WTC11 (cell line): Measurements from ENCODE around the gene OR2V2. TPM values are rescaled to one million over a fixed set of nuclear protein-coding genes. Genes with fewer than 3 reads are reported as not detected.

Source experiments
- ATAC-seq: fragments of 200-7000 bp; cut with Tn5 transposase; 2 replicates; pipeline ENCODE4 v1.10.0; 2021; ENCODE audit warnings: mild to moderate bottlenecking, moderate library complexity
- CTCF ChIA-PET: fragments of 300-600 bp; sonication (Branson Sonifier 250); formaldehyde crosslinking; loops from one replicate; lab custom pipeline; 2021; ENCODE audit warnings: antibody characterized with exemption; lab: Charles Lee
- POLR2A ChIA-PET: fragments of 350-600 bp; sonication (Branson Sonifier 250); formaldehyde crosslinking; loops from one replicate; lab custom pipeline; 2021; ENCODE audit warnings: antibody characterized with exemption; lab: Charles Lee
- DNase-seq: peaks from one replicate; pipeline ENCODE4 v3.0.0; 2021; ENCODE audit warnings: low spot score
- H3K27ac Mint-ChIP-seq: 2 replicates; pipeline ENCODE4 v1.8.0; 2021; ENCODE audit warnings: mixed read lengths
- H3K27me3 Mint-ChIP-seq: 2 replicates; pipeline ENCODE4 v1.8.0; 2021; ENCODE audit warnings: low read depth, mild to moderate bottlenecking, moderate library complexity, mixed read lengths
- H3K36me3 Mint-ChIP-seq: 2 replicates; pipeline ENCODE4 v1.8.0; 2021; ENCODE audit warnings: mixed read lengths
- H3K4me1 Mint-ChIP-seq: 2 replicates; pipeline ENCODE4 v1.8.0; 2022; ENCODE audit warnings: mixed read lengths
- H3K4me3 Mint-ChIP-seq: 2 replicates; pipeline ENCODE4 v1.8.0; 2021; ENCODE audit warnings: mild to moderate bottlenecking, moderate library complexity, mixed read lengths
- H3K9me3 Mint-ChIP-seq: 2 replicates; pipeline ENCODE4 v1.8.0; 2021; ENCODE audit warnings: mixed read lengths
- CREB1 ChIP-seq: sonication (generic); formaldehyde crosslinking; IDR thresholded peaks from 2 replicates; pipeline ENCODE4 v1.8.0; 2023; ENCODE audit warnings: mild to moderate bottlenecking, missing genetic modification reagents
- EMX1 ChIP-seq: fragments of 250-450 bp; sonication (Bioruptor Pico); IDR thresholded peaks from 2 replicates; pipeline ENCODE4 v1.8.0; 2021; ENCODE audit warnings: mild to moderate bottlenecking
- GABPB1 ChIP-seq: sonication (generic); formaldehyde crosslinking; IDR thresholded peaks from 2 replicates; pipeline ENCODE4 v1.8.1; 2023; ENCODE audit warnings: mild to moderate bottlenecking, missing genetic modification reagents
- JUN ChIP-seq: sonication (generic); formaldehyde crosslinking; IDR thresholded peaks from 2 replicates; pipeline ENCODE4 v1.8.0; 2023; ENCODE audit warnings: mild to moderate bottlenecking, missing genetic modification reagents
- MAX ChIP-seq: sonication (generic); formaldehyde crosslinking; IDR thresholded peaks from 2 replicates; pipeline ENCODE4 v1.8.0; 2022; ENCODE audit warnings: mild to moderate bottlenecking, missing genetic modification reagents
- MLX ChIP-seq: sonication (generic); formaldehyde crosslinking; IDR thresholded peaks from 2 replicates; pipeline ENCODE4 v1.8.1; 2023; ENCODE audit warnings: mild to moderate bottlenecking, missing genetic modification reagents, moderate library complexity
- NFATC4 ChIP-seq: fragments of 250-450 bp; sonication (Bioruptor Pico); IDR thresholded peaks from 2 replicates; pipeline ENCODE4 v1.9.0; 2021; ENCODE audit warnings: mild to moderate bottlenecking
- NR1H2 ChIP-seq: sonication (generic); formaldehyde crosslinking; IDR thresholded peaks from 2 replicates; pipeline ENCODE4 v1.9.0; 2021; ENCODE audit warnings: mild to moderate bottlenecking, moderate library complexity, missing genetic modification reagents
- TEAD1 ChIP-seq: sonication (generic); formaldehyde crosslinking; IDR thresholded peaks from 2 replicates; pipeline ENCODE4 v1.8.0; 2022; ENCODE audit warnings: mild to moderate bottlenecking, missing genetic modification reagents
- TEAD4 ChIP-seq: sonication (generic); formaldehyde crosslinking; IDR thresholded peaks from 2 replicates; pipeline ENCODE4 v1.8.0; 2022; ENCODE audit warnings: mild to moderate bottlenecking, missing genetic modification reagents
- TP53 ChIP-seq: sonication (generic); formaldehyde crosslinking; IDR thresholded peaks from 2 replicates; pipeline ENCODE4 v1.8.1; 2023; ENCODE audit warnings: mild to moderate bottlenecking, missing genetic modification reagents
- ZNF121 ChIP-seq: sonication (generic); formaldehyde crosslinking; IDR thresholded peaks from 2 replicates; pipeline ENCODE4 v1.8.0; 2023; ENCODE audit warnings: missing genetic modification reagents
- ZNF219 ChIP-seq: sonication (generic); formaldehyde crosslinking; IDR thresholded peaks from 2 replicates; pipeline ENCODE4 v1.8.0; 2023; ENCODE audit warnings: missing genetic modification reagents, mild to moderate bottlenecking, borderline replicate concordance
- ZNF232 ChIP-seq: sonication (generic); formaldehyde crosslinking; IDR thresholded peaks from 2 replicates; pipeline ENCODE4 v1.8.0; 2022; ENCODE audit warnings: mild to moderate bottlenecking, missing genetic modification reagents
- ZNF396 ChIP-seq: fragments of 250-450 bp; sonication (Bioruptor Pico); IDR thresholded peaks from 2 replicates; pipeline ENCODE4 v1.8.0; 2021; ENCODE audit warnings: mild to moderate bottlenecking, moderate library complexity, borderline replicate concordance
- ZNF423 ChIP-seq: fragments of 250-450 bp; sonication (Bioruptor Pico); IDR thresholded peaks from 2 replicates; pipeline ENCODE4 v2.1.2; 2022; ENCODE audit warnings: mild to moderate bottlenecking, moderate library complexity
- total RNA-seq: library from RNA; stranded (reverse); gene quantifications from 3 replicates; pipeline ENCODE4 v1.2.3, GENCODE V29; 2021
- TF ChIP-seq, protein P1 (sequence below): sonication (generic); formaldehyde crosslinking; IDR thresholded peaks from 2 replicates; pipeline ENCODE4 v1.8.0; 2022; ENCODE audit warnings: mild to moderate bottlenecking, missing genetic modification reagents
- TF ChIP-seq, protein P2 (sequence below): fragments of 250-450 bp; sonication (Bioruptor Pico); IDR thresholded peaks from 2 replicates; pipeline ENCODE4 v1.9.0; 2021; ENCODE audit warnings: moderate library complexity, mild to moderate bottlenecking, inconsistent platforms, borderline replicate concordance
- TF ChIP-seq, protein P3 (sequence below): sonication (generic); formaldehyde crosslinking; IDR thresholded peaks from 2 replicates; pipeline ENCODE4 v1.8.0; 2023; ENCODE audit warnings: mild to moderate bottlenecking, missing genetic modification reagents
- TF ChIP-seq, protein P4 (sequence below): fragments of 250-450 bp; sonication (Bioruptor Pico); IDR thresholded peaks from 2 replicates; pipeline ENCODE4 v1.9.0; 2021; ENCODE audit warnings: mild to moderate bottlenecking

Gene OR2V2
- total RNA-seq, 1 experiment from 2014 or later: not detected

- Mint-ChIP-seq H3K4me1 (peaks cover 14% of the 10 kb centered on the region), H3K27me3 (peaks cover 27% of the 10 kb centered on the region), H3K36me3 (peaks cover 7% of the 10 kb centered on the region), H3K4me3 (peak overlapping the region; percentile 43), H3K27ac (no peak overlapping the region), H3K9me3 (peaks cover 4% of the 10 kb centered on the region)
- no peak for TF ChIP-seq TP53 (CRISPR knock-in tag)
- TF ChIP-seq, protein P1, sequence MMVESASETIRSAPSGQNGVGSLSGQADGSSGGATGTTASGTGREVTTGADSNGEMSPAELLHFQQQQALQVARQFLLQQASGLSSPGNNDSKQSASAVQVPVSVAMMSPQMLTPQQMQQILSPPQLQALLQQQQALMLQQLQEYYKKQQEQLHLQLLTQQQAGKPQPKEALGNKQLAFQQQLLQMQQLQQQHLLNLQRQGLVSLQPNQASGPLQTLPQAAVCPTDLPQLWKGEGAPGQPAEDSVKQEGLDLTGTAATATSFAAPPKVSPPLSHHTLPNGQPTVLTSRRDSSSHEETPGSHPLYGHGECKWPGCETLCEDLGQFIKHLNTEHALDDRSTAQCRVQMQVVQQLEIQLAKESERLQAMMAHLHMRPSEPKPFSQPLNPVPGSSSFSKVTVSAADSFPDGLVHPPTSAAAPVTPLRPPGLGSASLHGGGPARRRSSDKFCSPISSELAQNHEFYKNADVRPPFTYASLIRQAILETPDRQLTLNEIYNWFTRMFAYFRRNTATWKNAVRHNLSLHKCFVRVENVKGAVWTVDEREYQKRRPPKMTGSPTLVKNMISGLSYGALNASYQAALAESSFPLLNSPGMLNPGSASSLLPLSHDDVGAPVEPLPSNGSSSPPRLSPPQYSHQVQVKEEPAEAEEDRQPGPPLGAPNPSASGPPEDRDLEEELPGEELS: no peak
- DNase-seq (no peak), ATAC-seq (no peak)
- ChIA-PET CTCF (interaction anchor here (1.6 to 2.9 kb wide), 5 partner anchors 12 to 37 kb away, joined by 4 to 44 read pairs (median 10); partner anchors contain the start of gene TRIM41), POLR2A (no interaction called here)
Observed at GRCh38 chr5:181185560-181185959, 38.2 kb downstream of the OR2V2 start.

GRCh38 chr5:181186022-181186421 lies 38.6 kb downstream of the OR2V2 start:
- TF ChIP-seq CREB1 (CRISPR knock-in tag) (no peak), ZNF423 (CRISPR knock-in tag) (no peak), JUN (no peak), ZNF121 (CRISPR knock-in tag) (no peak), TEAD4 (CRISPR knock-in tag) (no peak), NFATC4 (no peak), EMX1 (CRISPR knock-in tag) (no peak), NR1H2 (no peak), GABPB1 (CRISPR knock-in tag) (no peak), MLX (no peak), TEAD1 (CRISPR knock-in tag) (no peak), ZNF232 (CRISPR knock-in tag) (no peak), ZNF396 (CRISPR knock-in tag) (no peak), ZNF219 (CRISPR knock-in tag) (no peak), MAX (no peak)
- TF ChIP-seq, protein P2, sequence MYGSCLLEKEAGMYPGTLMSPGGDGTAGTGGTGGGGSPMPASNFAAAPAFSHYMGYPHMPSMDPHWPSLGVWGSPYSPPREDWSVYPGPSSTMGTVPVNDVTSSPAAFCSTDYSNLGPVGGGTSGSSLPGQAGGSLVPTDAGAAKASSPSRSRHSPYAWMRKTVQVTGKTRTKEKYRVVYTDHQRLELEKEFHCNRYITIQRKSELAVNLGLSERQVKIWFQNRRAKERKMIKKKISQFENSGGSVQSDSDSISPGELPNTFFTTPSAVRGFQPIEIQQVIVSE (CRISPR knock-in tag): no peak
- TF ChIP-seq, protein P3, sequence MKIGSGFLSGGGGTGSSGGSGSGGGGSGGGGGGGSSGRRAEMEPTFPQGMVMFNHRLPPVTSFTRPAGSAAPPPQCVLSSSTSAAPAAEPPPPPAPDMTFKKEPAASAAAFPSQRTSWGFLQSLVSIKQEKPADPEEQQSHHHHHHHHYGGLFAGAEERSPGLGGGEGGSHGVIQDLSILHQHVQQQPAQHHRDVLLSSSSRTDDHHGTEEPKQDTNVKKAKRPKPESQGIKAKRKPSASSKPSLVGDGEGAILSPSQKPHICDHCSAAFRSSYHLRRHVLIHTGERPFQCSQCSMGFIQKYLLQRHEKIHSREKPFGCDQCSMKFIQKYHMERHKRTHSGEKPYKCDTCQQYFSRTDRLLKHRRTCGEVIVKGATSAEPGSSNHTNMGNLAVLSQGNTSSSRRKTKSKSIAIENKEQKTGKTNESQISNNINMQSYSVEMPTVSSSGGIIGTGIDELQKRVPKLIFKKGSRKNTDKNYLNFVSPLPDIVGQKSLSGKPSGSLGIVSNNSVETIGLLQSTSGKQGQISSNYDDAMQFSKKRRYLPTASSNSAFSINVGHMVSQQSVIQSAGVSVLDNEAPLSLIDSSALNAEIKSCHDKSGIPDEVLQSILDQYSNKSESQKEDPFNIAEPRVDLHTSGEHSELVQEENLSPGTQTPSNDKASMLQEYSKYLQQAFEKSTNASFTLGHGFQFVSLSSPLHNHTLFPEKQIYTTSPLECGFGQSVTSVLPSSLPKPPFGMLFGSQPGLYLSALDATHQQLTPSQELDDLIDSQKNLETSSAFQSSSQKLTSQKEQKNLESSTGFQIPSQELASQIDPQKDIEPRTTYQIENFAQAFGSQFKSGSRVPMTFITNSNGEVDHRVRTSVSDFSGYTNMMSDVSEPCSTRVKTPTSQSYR (CRISPR knock-in tag): no peak
- TF ChIP-seq, protein P4, sequence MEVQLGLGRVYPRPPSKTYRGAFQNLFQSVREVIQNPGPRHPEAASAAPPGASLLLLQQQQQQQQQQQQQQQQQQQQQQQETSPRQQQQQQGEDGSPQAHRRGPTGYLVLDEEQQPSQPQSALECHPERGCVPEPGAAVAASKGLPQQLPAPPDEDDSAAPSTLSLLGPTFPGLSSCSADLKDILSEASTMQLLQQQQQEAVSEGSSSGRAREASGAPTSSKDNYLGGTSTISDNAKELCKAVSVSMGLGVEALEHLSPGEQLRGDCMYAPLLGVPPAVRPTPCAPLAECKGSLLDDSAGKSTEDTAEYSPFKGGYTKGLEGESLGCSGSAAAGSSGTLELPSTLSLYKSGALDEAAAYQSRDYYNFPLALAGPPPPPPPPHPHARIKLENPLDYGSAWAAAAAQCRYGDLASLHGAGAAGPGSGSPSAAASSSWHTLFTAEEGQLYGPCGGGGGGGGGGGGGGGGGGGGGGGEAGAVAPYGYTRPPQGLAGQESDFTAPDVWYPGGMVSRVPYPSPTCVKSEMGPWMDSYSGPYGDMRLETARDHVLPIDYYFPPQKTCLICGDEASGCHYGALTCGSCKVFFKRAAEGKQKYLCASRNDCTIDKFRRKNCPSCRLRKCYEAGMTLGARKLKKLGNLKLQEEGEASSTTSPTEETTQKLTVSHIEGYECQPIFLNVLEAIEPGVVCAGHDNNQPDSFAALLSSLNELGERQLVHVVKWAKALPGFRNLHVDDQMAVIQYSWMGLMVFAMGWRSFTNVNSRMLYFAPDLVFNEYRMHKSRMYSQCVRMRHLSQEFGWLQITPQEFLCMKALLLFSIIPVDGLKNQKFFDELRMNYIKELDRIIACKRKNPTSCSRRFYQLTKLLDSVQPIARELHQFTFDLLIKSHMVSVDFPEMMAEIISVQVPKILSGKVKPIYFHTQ (CRISPR knock-in tag): no peak
- ChIA-PET CTCF (interaction anchor here (2.6 to 2.9 kb wide), 2 partner anchors 13 to 37 kb away, joined by 16 to 44 read pairs; partner anchors contain the start of gene TRIM41), POLR2A (no interaction called here)

More at GRCh38 chr5:181186022-181186421, 38.6 kb downstream of the OR2V2 start:
- no peak overlapping the region for H3K27ac Mint-ChIP-seq
- no peak for DNase-seq
- H3K4me1 Mint-ChIP-seq: peaks cover 14% of the 10 kb centered on the region
- H3K9me3 Mint-ChIP-seq: peaks cover 4% of the 10 kb centered on the region
- ATAC-seq: no peak
- peaks cover 7% of the 10 kb centered on the region for H3K36me3 Mint-ChIP-seq
- peak overlapping the region; percentile 43 for H3K4me3 Mint-ChIP-seq
- peaks cover 31% of the 10 kb centered on the region for H3K27me3 Mint-ChIP-seq
